Psoas muscle (tissue), 8 donors: ENCODE measurements around the gene SPSB2. TPM values are rescaled to one million over a fixed set of nuclear protein-coding genes. Genes with fewer than 3 reads are reported as not detected.
A peak's percentile ranks its signal among the peaks of the same experiment; 100 is the strongest.

Experiments
- ATAC-seq, 4 donors: fragments of 200-7000 bp; cut with Tn5 transposase; one replicate each; pipeline ENCODE4 v1.9.1; 2020; ENCODE audit warnings: moderate library complexity in 3 of 4, mild to moderate bottlenecking in 2 of 4
- DNase-seq, 2 donors: peaks; one replicate each; pipeline ENCODE4 v3.0.0-alpha.2; 2020
- H3K27ac ChIP-seq: fragments of 200-600 bp; one replicate; pipeline ENCODE4 v1.8.0; 2022
- H3K27me3 ChIP-seq, 3 donors: fragments of 200-600 bp in 1 of 3; one replicate each; pipeline versions ENCODE4 v1.6.1 to v1.8.0; 2013 to 2022; ENCODE audit warnings: low read length in 2 of 3, mild to moderate bottlenecking in 2 of 3, moderate library complexity in 1 of 3; ENCODE audit not compliant: insufficient read depth in 3 of 3
- H3K36me3 ChIP-seq, 2 donors: fragments of 200-600 bp in 1 of 2; one replicate each; pipeline versions ENCODE4 v1.6.1 to v1.8.0; 2013 to 2022; ENCODE audit warnings: low read depth in 1 of 2, mild to moderate bottlenecking in 1 of 2, moderate library complexity in 1 of 2; ENCODE audit not compliant: insufficient read depth in 1 of 2
- H3K4me1 ChIP-seq: fragments of 200-600 bp; one replicate; pipeline ENCODE4 v1.8.0; 2022
- H3K4me3 ChIP-seq: fragments of 200-600 bp; one replicate; pipeline ENCODE4 v1.8.0; 2022; ENCODE audit warnings: mild to moderate bottlenecking
- H3K9me3 ChIP-seq: fragments of 200-600 bp; one replicate; pipeline ENCODE4 v1.8.0; 2022
- WGBS, 3 donors: extraction: QIAGEN DNeasy Blood & Tissue Kit; methylation state at CpG; one replicate each; pipeline versions ENCODE4 v1.1.6 to v1.1.7; 2013; 5-methylcytosine and 5-hydroxymethylcytosine counted together
- intact Hi-C, 2 donors: fragments of 100-400 bp; cut with DNase I; formaldehyde crosslinking; loops; one replicate each; pipeline versions ENCODE4 v1.11.0 to v1.14.2; 2022
- polyA plus RNA-seq, 3 donors: library from polyadenylated mRNA; stranded (reverse); fragments of 200-250 nt; gene quantifications; one replicate each; pipeline ENCODE4 v1.2.3, GENCODE V29; 2013
- total RNA-seq, 4 donors: library from RNA; stranded (reverse); fragmentation: NEBNext Ultra II Directional in 2 of 4; extraction: Animal tissue kit (Norgen Biotek cat#: 25700) in 2 of 4; gene quantifications; one replicate each; pipeline versions ENCODE4 v1.2.1 to v1.2.4, GENCODE V29; 2021 to 2023
- TF ChIP-seq, protein P1 (sequence below): fragments of 200-600 bp; IDR thresholded peaks from one replicate; pipeline ENCODE4 v1.8.0; 2022; ENCODE audit warnings: antibody characterized with exemption
- donor health status: healthy with polysubstance abuse.
- donor health status: DM: no; HTN: no; CAD: no; lungs with moderate emphysema.
- donor health status: Bipolar disorder and iron deficiency.
- donor health status: healthy.
- donor health status: DM: yes; HTN: yes; CAD: no.
- donor health status: DM: no; HTN: no; CAD: no.
- donor health status: DM: no; HTN: no; CAD: no.
- donor health status: DM: yes; HTN: yes; CAD: no.

SPSB2 gene
- total and polyA plus RNA-seq, 7 donors: 2.4 to 10.2 (median 4.3) TPM

DNA sequence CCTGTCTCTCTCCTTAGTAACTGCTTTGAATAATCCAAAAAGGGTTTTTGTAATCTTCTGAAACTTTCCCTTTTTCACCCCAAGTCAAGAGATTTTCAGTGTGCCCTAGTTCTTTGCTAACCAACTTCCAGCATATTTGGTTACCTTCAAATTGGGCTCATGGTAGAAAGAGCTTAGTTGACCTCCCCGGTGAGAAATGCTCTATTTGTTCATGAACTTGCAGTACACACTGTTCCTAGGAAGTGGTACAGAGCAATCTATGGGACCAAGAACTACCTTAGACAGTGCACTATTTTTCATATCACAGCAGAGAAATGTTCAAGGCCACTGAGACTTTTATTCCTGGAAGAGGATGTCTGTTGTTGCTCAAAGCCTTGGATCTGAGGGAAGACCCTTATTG lies 19.5 kb downstream of the SPSB2 start:
- Histone ChIP-seq H3K27ac (peak overlapping the region; percentile 98), H3K9me3 (no peaks in the 10 kb centered on the region), H3K4me3 (peak overlapping the region; percentile 85), H3K27me3 (no peaks in the 10 kb centered on the region), H3K36me3 (peaks cover 7 to 42% of the 10 kb centered on the region in 2 donors), H3K4me1 (peaks cover 14% of the 10 kb centered on the region)
- DNase-seq (no peak), ATAC-seq (no peak)
- TF ChIP-seq, protein P1, sequence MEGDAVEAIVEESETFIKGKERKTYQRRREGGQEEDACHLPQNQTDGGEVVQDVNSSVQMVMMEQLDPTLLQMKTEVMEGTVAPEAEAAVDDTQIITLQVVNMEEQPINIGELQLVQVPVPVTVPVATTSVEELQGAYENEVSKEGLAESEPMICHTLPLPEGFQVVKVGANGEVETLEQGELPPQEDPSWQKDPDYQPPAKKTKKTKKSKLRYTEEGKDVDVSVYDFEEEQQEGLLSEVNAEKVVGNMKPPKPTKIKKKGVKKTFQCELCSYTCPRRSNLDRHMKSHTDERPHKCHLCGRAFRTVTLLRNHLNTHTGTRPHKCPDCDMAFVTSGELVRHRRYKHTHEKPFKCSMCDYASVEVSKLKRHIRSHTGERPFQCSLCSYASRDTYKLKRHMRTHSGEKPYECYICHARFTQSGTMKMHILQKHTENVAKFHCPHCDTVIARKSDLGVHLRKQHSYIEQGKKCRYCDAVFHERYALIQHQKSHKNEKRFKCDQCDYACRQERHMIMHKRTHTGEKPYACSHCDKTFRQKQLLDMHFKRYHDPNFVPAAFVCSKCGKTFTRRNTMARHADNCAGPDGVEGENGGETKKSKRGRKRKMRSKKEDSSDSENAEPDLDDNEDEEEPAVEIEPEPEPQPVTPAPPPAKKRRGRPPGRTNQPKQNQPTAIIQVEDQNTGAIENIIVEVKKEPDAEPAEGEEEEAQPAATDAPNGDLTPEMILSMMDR: no peak
- intact Hi-C loops: no loop called here
- WGBS, 3 donors: 38 to 77% (median 56%) methylated on average over 1 of the region's 1 CpG

DNA sequence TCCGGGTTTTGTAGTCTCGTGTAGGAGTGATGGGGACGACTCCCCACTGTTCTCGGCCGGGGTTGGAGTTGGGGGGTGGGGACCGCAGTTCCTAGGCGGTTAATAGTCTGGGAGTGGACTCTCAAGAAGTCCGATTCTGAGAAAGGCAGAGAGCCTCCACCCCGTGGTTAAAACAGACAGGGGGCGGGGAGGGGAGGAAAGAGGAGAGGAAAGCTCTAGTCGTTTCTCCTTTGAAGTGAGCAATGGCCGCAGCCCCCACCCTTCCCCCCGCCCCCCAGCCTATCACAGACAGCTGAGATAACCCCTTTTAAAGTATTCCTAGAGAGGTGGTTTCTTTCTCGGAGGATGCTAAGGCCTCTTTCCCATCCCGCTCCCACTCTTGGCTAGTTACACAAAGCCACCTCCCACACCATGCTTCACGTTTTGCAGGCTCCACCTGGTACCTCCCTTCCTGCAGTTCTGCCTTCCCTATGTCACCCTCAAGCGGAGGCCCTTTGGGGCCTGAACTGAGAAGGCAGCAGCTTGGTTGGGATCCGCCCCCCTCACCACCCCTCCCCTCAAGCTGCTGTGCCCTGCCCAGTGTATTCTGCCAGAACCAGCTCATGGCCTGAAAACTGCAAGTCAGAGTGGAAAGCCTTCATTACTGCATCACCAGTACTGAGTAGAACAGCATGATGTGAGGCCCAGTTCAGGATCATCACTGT lies 20.3 kb downstream of the SPSB2 start:
- Histone ChIP-seq H3K27me3 (no peaks in the 10 kb centered on the region), H3K36me3 (peaks cover 0 to 34% of the 10 kb centered on the region in 2 donors), H3K4me3 (peak overlapping the region; percentile 85), H3K9me3 (no peaks in the 10 kb centered on the region), H3K27ac (peak overlapping the region; percentile 98), H3K4me1 (peaks cover 14% of the 10 kb centered on the region)
- ATAC-seq (no peak), DNase-seq (peak in 1 of 2 donors; percentile 70)
- TF ChIP-seq, protein P1: no peak
- intact Hi-C loops: no loop called here
- 2 to 5% (median 3%) methylated on average over 13 to 18 of the region's 18 CpGs for WGBS, 3 donors

DNA sequence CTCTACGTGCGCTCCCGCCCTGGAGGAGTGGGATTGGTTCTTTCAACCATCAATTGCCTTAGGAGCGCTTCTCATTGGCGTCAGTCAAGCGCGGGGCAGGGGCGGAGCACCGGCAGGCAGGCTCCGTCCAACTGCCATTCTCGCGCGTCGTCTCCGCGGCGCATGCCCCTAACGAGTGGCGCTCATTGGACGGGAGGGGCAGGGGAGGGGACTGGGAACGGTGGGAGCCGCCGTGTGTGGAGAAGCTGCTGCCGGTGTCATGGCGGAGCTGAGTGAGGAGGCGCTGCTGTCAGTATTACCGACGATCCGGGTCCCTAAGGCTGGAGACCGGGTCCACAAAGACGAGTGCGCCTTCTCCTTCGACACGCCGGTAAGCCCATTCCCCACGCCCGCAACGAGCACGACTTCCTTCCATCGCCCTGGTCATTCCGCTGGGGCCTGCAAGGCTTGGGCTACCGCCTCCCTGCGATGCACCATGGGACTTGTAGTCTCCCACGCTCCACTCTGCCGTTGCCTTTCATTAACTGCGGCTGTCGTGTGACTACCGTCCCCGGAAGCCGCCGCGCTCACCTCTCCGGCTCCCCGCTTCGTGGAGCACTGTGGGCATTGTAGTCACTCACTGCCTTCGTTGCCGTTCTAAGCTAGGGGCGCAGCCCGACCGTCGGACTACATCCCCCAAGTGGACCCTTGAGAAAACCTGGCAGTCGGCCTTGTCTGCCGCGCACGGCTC lies 21.0 kb downstream of the SPSB2 start, which contains the start of gene USP5:
USP5 (plus strand) TSS at position 230 of the 730 bp plus-strand sequence; CDS start at position 260, 30 bp downstream.
- no peaks in the 10 kb centered on the region for H3K27me3 ChIP-seq
- peak; percentile 99 to 100 for DNase-seq
- TF ChIP-seq, protein P1: no peak
- WGBS, 3 donors: 0 to 1% (median 0%) methylated on average over 65 of the region's 65 CpGs
- peak; percentile 89 to 91 (median 90) for ATAC-seq
- intact Hi-C loops: no loop called here
- peaks cover 14% of the 10 kb centered on the region for H3K4me1 ChIP-seq
- H3K9me3 ChIP-seq: no peaks in the 10 kb centered on the region
- peaks cover 0 to 26% of the 10 kb centered on the region in 2 donors for H3K36me3 ChIP-seq
- H3K27ac ChIP-seq: peak within 1 kb of the TSS; percentile 98
- peak within 1 kb of the TSS; percentile 85 for H3K4me3 ChIP-seq

DNA sequence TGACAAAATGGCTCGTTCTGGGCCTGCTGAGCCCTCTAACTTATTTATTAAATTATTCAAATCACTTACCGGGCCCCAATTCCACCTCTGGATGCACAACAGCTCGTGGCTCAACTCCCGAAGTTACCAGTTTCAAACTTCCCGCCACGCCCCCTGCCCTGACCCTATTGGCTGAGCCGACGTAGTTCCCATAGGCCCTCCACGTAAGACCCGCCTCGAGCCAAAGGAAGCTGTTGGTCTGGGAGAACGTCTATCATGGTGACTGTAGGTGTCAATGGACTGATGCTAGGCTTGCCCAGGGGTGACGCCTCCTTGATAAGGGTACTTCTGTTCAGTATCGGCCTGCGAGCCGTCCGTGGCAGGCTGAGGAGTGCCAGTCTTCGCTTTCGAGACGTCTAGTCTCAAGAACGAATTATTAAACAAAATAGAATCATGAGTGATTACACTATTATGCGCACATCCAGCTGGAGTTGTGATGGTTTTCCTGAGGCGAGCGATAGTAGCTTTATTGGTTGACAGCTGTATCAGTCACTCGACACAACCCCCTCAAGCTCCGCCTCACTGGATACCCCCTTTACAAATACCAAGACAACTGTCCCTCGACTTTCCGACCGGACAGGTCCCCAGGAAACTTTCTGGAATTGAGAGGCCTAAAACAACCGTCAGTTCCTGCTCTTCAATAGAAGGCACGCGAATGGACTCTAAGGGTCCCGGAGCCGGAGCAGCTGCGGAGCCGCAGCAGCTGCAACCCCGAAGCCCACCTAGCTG lies 21.8 kb downstream of the SPSB2 start, which contains the start of gene CDCA3:
CDCA3 (minus strand) TSS at position 134 of the 768 bp plus-strand sequence. CDS start 334 bp downstream, outside the sequence.
- intact Hi-C loops: no loop called here
- Histone ChIP-seq H3K9me3 (no peaks in the 10 kb centered on the region), H3K4me1 (peaks cover 14% of the 10 kb centered on the region), H3K27ac (peak within 1 kb of the TSS; percentile 98), H3K27me3 (no peaks in the 10 kb centered on the region), H3K4me3 (peak within 1 kb of the TSS; percentile 85), H3K36me3 (peaks cover 0 to 19% of the 10 kb centered on the region in 2 donors)
- 0% methylated on average over 37 of the region's 37 CpGs for WGBS, 3 donors
- ATAC-seq (peak; percentile 77 to 84 (median 80)), DNase-seq (peak; percentile 93 to 96)
- TF ChIP-seq, protein P1: no peak
